A549 (cell line): ENCODE data around the gene TRIM15.

Source experiments
- CTCF ChIP-seq: fragments of >200 bp; sonication (Bioruptor Twin); formaldehyde crosslinking; IDR thresholded peaks from 3 replicates; pipeline ENCODE4 v1.5.1; 2016
- EHMT2 ChIP-seq: fragments of 200-600 bp; sonication (generic); IDR thresholded peaks from 2 replicates; pipeline ENCODE4 v1.6.1; 2016; ENCODE audit warnings: antibody characterized with exemption, low read depth, mild to moderate bottlenecking, moderate library complexity
- ESRRA ChIP-seq: fragments of 150-350 bp; IDR thresholded peaks from 2 replicates; pipeline ENCODE4 v1.6.1; 2014; ENCODE audit warnings: mild to moderate bottlenecking, low read length, borderline replicate concordance
- MAZ ChIP-seq: fragments of 150-350 bp; IDR thresholded peaks from 2 replicates; pipeline ENCODE4 v1.6.1; 2014; ENCODE audit warnings: antibody characterized with exemption, low read depth, low read length, borderline replicate concordance
- NR3C1 ChIP-seq: fragments of >200 bp; sonication (Bioruptor Twin); formaldehyde crosslinking; IDR thresholded peaks from 3 replicates; pipeline ENCODE4 v1.6.1; 2017
- PBX3 ChIP-seq: IDR thresholded peaks from 2 replicates; pipeline ENCODE4 v1.6.1; 2012
- PHF8 ChIP-seq: fragments of 200-600 bp; sonication (generic); IDR thresholded peaks from 2 replicates; pipeline ENCODE4 v1.6.1; 2016; ENCODE audit warnings: low read depth, mild to moderate bottlenecking, antibody characterized with exemption, moderate library complexity, borderline replicate concordance
- POLR2A ChIP-seq: IDR thresholded peaks from 2 replicates; pipeline ENCODE4 v1.6.1; 2012; ENCODE audit warnings: mild to moderate bottlenecking, low read length
- REST ChIP-seq: fragments of 200-600 bp; sonication (generic); IDR thresholded peaks from 2 replicates; pipeline ENCODE4 v1.6.1; 2016; ENCODE audit warnings: antibody characterized with exemption, mild to moderate bottlenecking, moderate library complexity

- TF ChIP-seq CTCF (no peak), MAZ (no peak), PBX3 (no peak), EHMT2 (no peak), POLR2A (no peak), PHF8 (no peak), ESRRA (no peak), REST (no peak), NR3C1 (no peak)
These were observed 14.1 kb upstream of the TRIM15 start for GRCh38 chr6:30149234-30149633.
